Mesenchymal stem cell (in vitro differentiated cells and primary cell): ENCODE results near the gene HOGA1.

Experiments
- DNase-seq: peaks from one replicate; pipeline ENCODE4 v3.0.0-alpha.2; 2013
- H2AFZ ChIP-seq: one replicate; pipeline ENCODE4 v1.6.1; 2013; ENCODE audit warnings: low read depth, mild to moderate bottlenecking, control low read depth, inconsistent platforms, low read length, moderate library complexity
- H2AK5ac ChIP-seq: 2 replicates; pipeline ENCODE4 v1.6.1; 2013; ENCODE audit warnings: low read length, moderate library complexity, mild to moderate bottlenecking, inconsistent platforms; ENCODE audit not compliant: severe bottlenecking
- H2BK120ac ChIP-seq: one replicate; pipeline ENCODE4 v1.6.1; 2013; ENCODE audit warnings: low read depth, mild to moderate bottlenecking, inconsistent platforms, low read length, moderate library complexity
- H2BK12ac ChIP-seq, 2 experiments: one replicate each; pipeline ENCODE4 v1.6.1; 2013; ENCODE audit warnings: inconsistent platforms in 2 of 2, low read length in 2 of 2, mild to moderate bottlenecking in 2 of 2, moderate library complexity in 2 of 2, control low read depth in 1 of 2
- H2BK15ac ChIP-seq: one replicate; pipeline ENCODE4 v1.6.1; 2013; ENCODE audit warnings: mild to moderate bottlenecking, low read depth, inconsistent platforms; ENCODE audit not compliant: poor library complexity, severe bottlenecking
- H2BK5ac ChIP-seq: 2 replicates; pipeline ENCODE4 v1.6.1; 2013; ENCODE audit warnings: low read depth, mild to moderate bottlenecking, low read length, control low read depth, inconsistent platforms; ENCODE audit not compliant: poor library complexity, severe bottlenecking
- H3K14ac ChIP-seq, 2 experiments: one replicate each; pipeline ENCODE4 v1.6.1; 2013; ENCODE audit warnings: inconsistent platforms in 2 of 2, low read length in 2 of 2, control low read depth in 1 of 2, mild to moderate bottlenecking in 1 of 2, moderate library complexity in 1 of 2
- H3K18ac ChIP-seq, 2 experiments: one replicate each; pipeline ENCODE4 v1.6.1; 2013; ENCODE audit warnings: inconsistent platforms in 2 of 2, low read length in 2 of 2, control low read depth in 1 of 2, low read depth in 1 of 2, mild to moderate bottlenecking in 1 of 2
- H3K23ac ChIP-seq, 2 experiments: one replicate each; pipeline ENCODE4 v1.6.1; 2013; ENCODE audit warnings: inconsistent platforms in 2 of 2, low read length in 2 of 2, mild to moderate bottlenecking in 2 of 2, moderate library complexity in 2 of 2, control low read depth in 1 of 2
- H3K27ac ChIP-seq: 2 replicates; pipeline ENCODE4 v1.5.1; 2013; ENCODE audit warnings: mild to moderate bottlenecking, moderate library complexity, low read length, control low read depth, inconsistent platforms; ENCODE audit not compliant: poor library complexity, severe bottlenecking
- H3K27me3 ChIP-seq, 2 experiments: 2 replicates each; pipeline versions ENCODE4 v1.6.1 to v1.7.0; 2013; ENCODE audit warnings: low read length in 2 of 2, mild to moderate bottlenecking in 2 of 2, moderate library complexity in 2 of 2, control low read depth in 1 of 2, inconsistent platforms in 1 of 2; ENCODE audit not compliant: control insufficient read depth in 1 of 2, insufficient read depth in 1 of 2
- H3K36me3 ChIP-seq, 2 experiments: 2 replicates each; pipeline versions ENCODE4 v1.6.1 to v1.7.0; 2013; ENCODE audit warnings: low read length in 2 of 2, control low read depth in 1 of 2, inconsistent platforms in 1 of 2, low read depth in 1 of 2, mild to moderate bottlenecking in 1 of 2; ENCODE audit not compliant: insufficient read depth in 2 of 2, control insufficient read depth in 1 of 2
- H3K4ac ChIP-seq, 2 experiments: one replicate each; pipeline ENCODE4 v1.6.1; 2013; ENCODE audit warnings: inconsistent platforms in 2 of 2, low read length in 2 of 2, mild to moderate bottlenecking in 2 of 2, moderate library complexity in 2 of 2, control low read depth in 1 of 2, low read depth in 1 of 2
- H3K4me1 ChIP-seq: 2 replicates; pipeline ENCODE4 v1.6.1; 2013; ENCODE audit warnings: low read depth, low read length, control low read depth; ENCODE audit not compliant: control insufficient read depth, insufficient read depth
- H3K4me2 ChIP-seq: 2 replicates; pipeline ENCODE4 v1.6.1; 2013; ENCODE audit warnings: low read length, mild to moderate bottlenecking, inconsistent platforms; ENCODE audit not compliant: poor library complexity, severe bottlenecking
- H3K4me3 ChIP-seq, 2 experiments: 2 replicates each; pipeline versions ENCODE4 v1.5.1 to v1.7.0; 2013; ENCODE audit warnings: low read length in 2 of 2, mild to moderate bottlenecking in 2 of 2, control low read depth in 1 of 2, low read depth in 1 of 2; ENCODE audit not compliant: insufficient read depth in 1 of 2
- H3K79me1 ChIP-seq: replicated peaks from 2 replicates; pipeline ENCODE4 v1.6.1; 2013; ENCODE audit warnings: mild to moderate bottlenecking, control low read depth, low read length, inconsistent platforms; ENCODE audit not compliant: poor library complexity, severe bottlenecking
- H3K9ac ChIP-seq: 2 replicates; pipeline ENCODE4 v1.7.0; 2013; ENCODE audit warnings: mild to moderate bottlenecking, low read length, moderate library complexity
- H3K9me3 ChIP-seq: 2 replicates; pipeline ENCODE4 v1.7.0; 2013; ENCODE audit warnings: mild to moderate bottlenecking, low read length; ENCODE audit not compliant: control insufficient read depth
- H4K8ac ChIP-seq: one replicate; pipeline ENCODE4 v1.6.1; 2013; ENCODE audit warnings: inconsistent platforms, mild to moderate bottlenecking, low read length, moderate library complexity
- H4K91ac ChIP-seq: one replicate; pipeline ENCODE4 v1.6.1; 2013; ENCODE audit warnings: mild to moderate bottlenecking, low read length, inconsistent platforms
- WGBS: methylation state at CpG from one replicate; pipeline ENCODE4 v1.1.7; 2013; ENCODE audit warnings: mixed read lengths; 5-methylcytosine and 5-hydroxymethylcytosine counted together

HOGA1 gene

DNA sequence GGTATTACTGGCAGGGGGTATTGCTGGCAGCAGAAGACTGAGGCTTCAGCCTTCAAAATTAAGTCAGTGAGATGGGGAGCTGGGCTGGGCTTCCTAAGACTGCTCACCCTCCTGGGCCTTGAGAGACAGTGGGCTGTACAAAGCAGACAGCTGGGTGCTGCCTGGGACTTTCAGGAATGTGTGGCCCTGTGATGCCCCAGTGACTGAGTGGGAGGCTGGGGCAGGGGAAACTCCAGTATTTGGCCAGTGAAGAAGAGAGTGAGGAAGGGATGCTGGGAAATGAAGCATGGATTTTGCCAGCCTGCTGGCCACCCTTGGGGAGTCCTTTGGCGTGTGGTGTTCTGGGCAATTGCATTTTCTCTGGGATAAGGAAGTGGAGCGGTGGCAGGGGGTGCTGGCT is 11.2 kb upstream of the HOGA1 start:
- no peak overlapping the region for H2BK120ac ChIP-seq
- H4K8ac ChIP-seq = no peak overlapping the region
- no peak overlapping the region for H3K4me2 ChIP-seq
- H2BK12ac ChIP-seq = no peak overlapping the region
- no peak overlapping the region for H3K14ac ChIP-seq
- no peak overlapping the region for H4K91ac ChIP-seq
- no peak overlapping the region for H3K4me3 ChIP-seq
- no peak overlapping the region for H3K23ac ChIP-seq
- WGBS = 97% methylated on average over 2 of the region's 2 CpGs
- H3K27me3 ChIP-seq = no peaks in the 10 kb centered on the region
- H2BK15ac ChIP-seq = no peak overlapping the region
- H3K27ac ChIP-seq = peak overlapping the region; percentile 73
- no peak overlapping the region for H3K18ac ChIP-seq
- H3K4ac ChIP-seq = no peak overlapping the region
- H3K9ac ChIP-seq = no peak overlapping the region
- no peak overlapping the region for H2AFZ ChIP-seq
- H3K9me3 ChIP-seq = no peaks in the 10 kb centered on the region
- peak; percentile 31 for DNase-seq
- peaks cover 53% of the 10 kb centered on the region for H3K4me1 ChIP-seq
- H3K36me3 ChIP-seq = peaks cover 29 to 39% of the 10 kb centered on the region in 2 experiments
- peak overlapping the region; percentile 88 for H2AK5ac ChIP-seq
- peaks cover 5% of the 10 kb centered on the region for H3K79me1 ChIP-seq
- peak overlapping the region; percentile 66 for H2BK5ac ChIP-seq

GRCh38 chr10:97573672-97574071 is 10.5 kb upstream of the HOGA1 start:
- peaks cover 3% of the 10 kb centered on the region for H3K79me1 ChIP-seq
- no peak overlapping the region for H3K9ac ChIP-seq
- no peak overlapping the region for H4K91ac ChIP-seq
- no peaks in the 10 kb centered on the region for H3K9me3 ChIP-seq
- H2BK12ac ChIP-seq = no peak overlapping the region
- H2BK120ac ChIP-seq = no peak overlapping the region
- no peak overlapping the region for H4K8ac ChIP-seq
- 63% methylated on average over 2 of the region's 2 CpGs for WGBS
- no peaks in the 10 kb centered on the region for H3K27me3 ChIP-seq
- H2AFZ ChIP-seq = no peak overlapping the region
- H3K4me3 ChIP-seq = no peak overlapping the region
- H3K4ac ChIP-seq = no peak overlapping the region
- peak overlapping the region; percentile 89 for H3K27ac ChIP-seq
- no peak overlapping the region for H3K4me2 ChIP-seq
- peaks cover 53% of the 10 kb centered on the region for H3K4me1 ChIP-seq
- H3K36me3 ChIP-seq = peaks cover 24 to 33% of the 10 kb centered on the region in 2 experiments
- DNase-seq = no peak
- H3K14ac ChIP-seq = no peak overlapping the region
- no peak overlapping the region for H3K18ac ChIP-seq
- H2BK15ac ChIP-seq = no peak overlapping the region
- no peak overlapping the region for H2BK5ac ChIP-seq
- H2AK5ac ChIP-seq = peak overlapping the region; percentile 76
- no peak overlapping the region for H3K23ac ChIP-seq

GRCh38 chr10:97574374-97575126 is 9.6 kb upstream of the HOGA1 start:
- Histone ChIP-seq H2AFZ (no peak overlapping the region), H3K4ac (no peak overlapping the region), H3K9ac (no peak overlapping the region), H3K4me1 (peaks cover 53% of the 10 kb centered on the region), H2BK5ac (peak overlapping the region; percentile 95), H2AK5ac (peak overlapping the region; percentile 97), H3K4me3 (no peak overlapping the region), H3K79me1 (peaks cover 3% of the 10 kb centered on the region), H4K8ac (peak overlapping the region; percentile 45), H3K23ac (no peak overlapping the region), H3K36me3 (peaks cover 16 to 24% of the 10 kb centered on the region in 2 experiments), H2BK15ac (no peak overlapping the region), H3K4me2 (no peak overlapping the region), H3K18ac (no peak overlapping the region), H2BK120ac (no peak overlapping the region), H3K27me3 (no peaks in the 10 kb centered on the region), H3K14ac (no peak overlapping the region), H3K9me3 (no peaks in the 10 kb centered on the region), H4K91ac (peak overlapping the region; percentile 40), H2BK12ac (no peak overlapping the region), H3K27ac (peak overlapping the region; percentile 89)
- 59% methylated on average over 4 of the region's 4 CpGs for WGBS
- peak; percentile 50 for DNase-seq

DNA sequence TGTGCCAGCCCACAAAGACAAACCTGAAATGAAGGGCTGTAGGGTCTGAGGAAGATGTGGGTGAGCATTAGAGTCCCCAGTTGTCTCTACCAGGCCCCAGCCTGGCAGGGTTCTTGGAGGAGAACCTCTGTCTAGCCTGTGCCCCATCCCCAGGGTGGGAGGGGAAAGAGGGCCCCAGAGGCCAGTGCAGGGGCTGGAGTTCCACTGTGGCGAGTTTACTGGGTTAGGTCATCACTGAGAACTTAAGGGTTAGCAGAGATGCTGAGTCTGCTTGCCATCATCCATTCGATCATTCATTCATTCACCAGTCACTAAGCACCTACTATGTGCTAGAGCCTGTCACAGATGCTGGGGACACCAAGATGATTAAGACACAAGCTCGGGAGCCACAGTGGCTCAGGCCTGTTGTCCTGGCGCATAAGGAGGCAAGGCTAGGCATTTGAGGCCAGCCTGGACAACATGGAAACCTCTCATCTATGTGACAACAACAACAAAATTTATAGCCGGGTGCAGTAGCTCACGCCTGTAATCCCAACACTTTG is 9.0 kb upstream of the HOGA1 start:
- Histone ChIP-seq H4K8ac (no peak overlapping the region), H3K9ac (no peak overlapping the region), H3K23ac (no peak overlapping the region), H3K4ac (no peak overlapping the region), H2BK5ac (peak overlapping the region; percentile 3), H2BK15ac (no peak overlapping the region), H3K4me3 (no peak overlapping the region), H3K9me3 (no peaks in the 10 kb centered on the region), H4K91ac (no peak overlapping the region), H3K4me1 (peaks cover 51% of the 10 kb centered on the region), H2BK12ac (no peak overlapping the region), H3K27ac (peak overlapping the region; percentile 74), H3K36me3 (peaks cover 11 to 17% of the 10 kb centered on the region in 2 experiments), H2BK120ac (no peak overlapping the region), H3K27me3 (no peaks in the 10 kb centered on the region), H3K18ac (peak overlapping the region in 1 of 2 experiments; percentile 48), H2AK5ac (peak overlapping the region; percentile 46), H3K4me2 (no peak overlapping the region), H2AFZ (no peak overlapping the region), H3K14ac (peak overlapping the region in 1 of 2 experiments; percentile 85), H3K79me1 (peaks cover under 1% of the 10 kb centered on the region)
- 91% methylated on average over 5 of the region's 6 CpGs for WGBS
- peak; percentile 26 for DNase-seq
